A549 (cell line): Measurements from ENCODE around the gene RABGAP1L.

ENCODE experiments used
- BCL3 ChIP-seq: fragments of >200 bp; sonication (Bioruptor Twin); formaldehyde crosslinking; IDR thresholded peaks from 3 replicates; pipeline ENCODE4 v1.6.1; 2016
- ELK1 ChIP-seq: fragments of 150-350 bp; IDR thresholded peaks from 2 replicates; pipeline ENCODE4 v1.6.1; 2014; ENCODE audit warnings: low read depth, mild to moderate bottlenecking, low read length
- HDAC2 ChIP-seq: fragments of 200-600 bp; sonication (generic); IDR thresholded peaks from 2 replicates; pipeline ENCODE4 v1.6.1; 2016
- HMGXB4 ChIP-seq: fragments of 250-450 bp; sonication (Bioruptor Pico); IDR thresholded peaks from 2 replicates; pipeline ENCODE4 v1.5.0; 2021; ENCODE audit warnings: mild to moderate bottlenecking, moderate library complexity, borderline replicate concordance
- HOXB5 ChIP-seq: fragments of 250-450 bp; sonication (Bioruptor Pico); IDR thresholded peaks from 2 replicates; pipeline ENCODE4 v1.5.0; 2020; ENCODE audit warnings: mild to moderate bottlenecking, moderate library complexity
- KDM1A ChIP-seq: fragments of 200-600 bp; sonication (generic); IDR thresholded peaks from 2 replicates; pipeline ENCODE4 v1.6.1; 2016; ENCODE audit warnings: low read depth, mild to moderate bottlenecking
- PBX3 ChIP-seq: IDR thresholded peaks from 2 replicates; pipeline ENCODE4 v1.6.1; 2012
- POLR2A ChIP-seq: IDR thresholded peaks from 2 replicates; pipeline ENCODE4 v1.6.1; 2012; ENCODE audit warnings: mild to moderate bottlenecking, low read length
- RARB ChIP-seq: fragments of 250-450 bp; sonication (Bioruptor Pico); IDR thresholded peaks from 2 replicates; pipeline ENCODE4 v1.8.0; 2021; ENCODE audit warnings: mild to moderate bottlenecking, moderate library complexity
- RCOR1 ChIP-seq: fragments of 150-350 bp; IDR thresholded peaks from 2 replicates; pipeline ENCODE4 v1.6.1; 2014; ENCODE audit warnings: antibody characterized with exemption, low read length, low read depth
- RFX5 ChIP-seq: fragments of 450-650 bp; IDR thresholded peaks from 2 replicates; pipeline ENCODE4 v1.7.1; 2014; ENCODE audit warnings: antibody characterized with exemption, mild to moderate bottlenecking, moderate library complexity
- TF ChIP-seq, protein P1 (sequence below): fragments of >200 bp; sonication (Bioruptor Twin); formaldehyde crosslinking; IDR thresholded peaks from 3 replicates; pipeline ENCODE4 v1.5.1; 2016
- TF ChIP-seq, protein P2 (sequence below): fragments of 200-600 bp; sonication (generic); IDR thresholded peaks from 2 replicates; pipeline ENCODE4 v1.6.1; 2016; ENCODE audit warnings: antibody characterized with exemption, mild to moderate bottlenecking, moderate library complexity

- TF ChIP-seq RARB (CRISPR knock-in tag) (no peak), ELK1 (no peak), HMGXB4 (CRISPR knock-in tag) (no peak), RFX5 (no peak), POLR2A (no peak), KDM1A (no peak), HDAC2 (no peak), RCOR1 (no peak), HOXB5 (no peak), PBX3 (no peak), BCL3 (no peak)
- TF ChIP-seq, protein P1, sequence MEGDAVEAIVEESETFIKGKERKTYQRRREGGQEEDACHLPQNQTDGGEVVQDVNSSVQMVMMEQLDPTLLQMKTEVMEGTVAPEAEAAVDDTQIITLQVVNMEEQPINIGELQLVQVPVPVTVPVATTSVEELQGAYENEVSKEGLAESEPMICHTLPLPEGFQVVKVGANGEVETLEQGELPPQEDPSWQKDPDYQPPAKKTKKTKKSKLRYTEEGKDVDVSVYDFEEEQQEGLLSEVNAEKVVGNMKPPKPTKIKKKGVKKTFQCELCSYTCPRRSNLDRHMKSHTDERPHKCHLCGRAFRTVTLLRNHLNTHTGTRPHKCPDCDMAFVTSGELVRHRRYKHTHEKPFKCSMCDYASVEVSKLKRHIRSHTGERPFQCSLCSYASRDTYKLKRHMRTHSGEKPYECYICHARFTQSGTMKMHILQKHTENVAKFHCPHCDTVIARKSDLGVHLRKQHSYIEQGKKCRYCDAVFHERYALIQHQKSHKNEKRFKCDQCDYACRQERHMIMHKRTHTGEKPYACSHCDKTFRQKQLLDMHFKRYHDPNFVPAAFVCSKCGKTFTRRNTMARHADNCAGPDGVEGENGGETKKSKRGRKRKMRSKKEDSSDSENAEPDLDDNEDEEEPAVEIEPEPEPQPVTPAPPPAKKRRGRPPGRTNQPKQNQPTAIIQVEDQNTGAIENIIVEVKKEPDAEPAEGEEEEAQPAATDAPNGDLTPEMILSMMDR, result no peak
- TF ChIP-seq, protein P2, sequence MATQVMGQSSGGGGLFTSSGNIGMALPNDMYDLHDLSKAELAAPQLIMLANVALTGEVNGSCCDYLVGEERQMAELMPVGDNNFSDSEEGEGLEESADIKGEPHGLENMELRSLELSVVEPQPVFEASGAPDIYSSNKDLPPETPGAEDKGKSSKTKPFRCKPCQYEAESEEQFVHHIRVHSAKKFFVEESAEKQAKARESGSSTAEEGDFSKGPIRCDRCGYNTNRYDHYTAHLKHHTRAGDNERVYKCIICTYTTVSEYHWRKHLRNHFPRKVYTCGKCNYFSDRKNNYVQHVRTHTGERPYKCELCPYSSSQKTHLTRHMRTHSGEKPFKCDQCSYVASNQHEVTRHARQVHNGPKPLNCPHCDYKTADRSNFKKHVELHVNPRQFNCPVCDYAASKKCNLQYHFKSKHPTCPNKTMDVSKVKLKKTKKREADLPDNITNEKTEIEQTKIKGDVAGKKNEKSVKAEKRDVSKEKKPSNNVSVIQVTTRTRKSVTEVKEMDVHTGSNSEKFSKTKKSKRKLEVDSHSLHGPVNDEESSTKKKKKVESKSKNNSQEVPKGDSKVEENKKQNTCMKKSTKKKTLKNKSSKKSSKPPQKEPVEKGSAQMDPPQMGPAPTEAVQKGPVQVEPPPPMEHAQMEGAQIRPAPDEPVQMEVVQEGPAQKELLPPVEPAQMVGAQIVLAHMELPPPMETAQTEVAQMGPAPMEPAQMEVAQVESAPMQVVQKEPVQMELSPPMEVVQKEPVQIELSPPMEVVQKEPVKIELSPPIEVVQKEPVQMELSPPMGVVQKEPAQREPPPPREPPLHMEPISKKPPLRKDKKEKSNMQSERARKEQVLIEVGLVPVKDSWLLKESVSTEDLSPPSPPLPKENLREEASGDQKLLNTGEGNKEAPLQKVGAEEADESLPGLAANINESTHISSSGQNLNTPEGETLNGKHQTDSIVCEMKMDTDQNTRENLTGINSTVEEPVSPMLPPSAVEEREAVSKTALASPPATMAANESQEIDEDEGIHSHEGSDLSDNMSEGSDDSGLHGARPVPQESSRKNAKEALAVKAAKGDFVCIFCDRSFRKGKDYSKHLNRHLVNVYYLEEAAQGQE, result no peak
Observed at GRCh38 chr1:174789399-174789798, 630.1 kb downstream of the RABGAP1L start.
